ENCODE measurements around the gene VDAC2. TPM values are rescaled to one million over a fixed set of nuclear protein-coding genes. Genes with fewer than 3 reads are reported as not detected.

Gene VDAC2
- total RNA-seq, 1 experiment from 2014 or later, result 284 TPM

- POLR2A ChIA-PET, result no interaction called here
- no peak for DNase-seq (ENCODE audit: low spot score)
- no peaks in the 10 kb centered on the region for H3K27me3 Mint-ChIP-seq (ENCODE audit: low read depth)
- TF ChIP-seq ZNF281 (CRISPR knock-in tag; IDR thresholded peaks at IDR 0.05) (no peak), GRHL2 (CRISPR knock-in tag; IDR thresholded peaks at IDR 0.05; ENCODE audit: insufficient replicate concordance, severe bottlenecking) (no peak), ARID4B (CRISPR knock-in tag; IDR thresholded peaks at IDR 0.05; ENCODE audit: borderline replicate concordance) (no peak)
- no peak for ATAC-seq
- H3K9me3 Mint-ChIP-seq, result no peaks in the 10 kb centered on the region
- H3K4me1 Mint-ChIP-seq, result peaks cover 8% of the 10 kb centered on the region
- CTCF ChIA-PET, result no interaction called here
- H3K27ac Mint-ChIP-seq, result no peak overlapping the region
- no peak overlapping the region for H3K4me3 Mint-ChIP-seq
- H3K36me3 Mint-ChIP-seq, result peaks cover 20% of the 10 kb centered on the region
These were observed 44.6 kb upstream of the VDAC2 start for GRCh38 chr10:75165684-75166622.

- Mint-ChIP-seq H3K4me3 (no peak overlapping the region), H3K27ac (no peak overlapping the region; the same call in 1 of the 2 replicates), H3K36me3 (peaks cover 20% of the 10 kb centered on the region), H3K4me1 (peaks cover 8% of the 10 kb centered on the region), H3K9me3 (no peaks in the 10 kb centered on the region), H3K27me3 (ENCODE audit: low read depth) (no peaks in the 10 kb centered on the region)
- ATAC-seq (no peak), DNase-seq (ENCODE audit: low spot score) (no peak)
- CTCF ChIA-PET, result no interaction called here
- POLR2A ChIA-PET, result no interaction called here
- TF ChIP-seq CBFB (CRISPR knock-in tag; IDR thresholded peaks at IDR 0.05; ENCODE audit: low read depth), result no peak
- no peak for TF ChIP-seq AR (CRISPR knock-in tag; IDR thresholded peaks at IDR 0.05)
- no peak for TF ChIP-seq NFE2L1 (CRISPR knock-in tag; IDR thresholded peaks at IDR 0.05)
- TF ChIP-seq ZNF121 (CRISPR knock-in tag; IDR thresholded peaks at IDR 0.05), result no peak
- no peak for TF ChIP-seq MAX (CRISPR knock-in tag; IDR thresholded peaks at IDR 0.05)
- TF ChIP-seq E2F4 (CRISPR knock-in tag; IDR thresholded peaks at IDR 0.05; ENCODE audit: borderline replicate concordance, low read depth), result no peak
- no peak for TF ChIP-seq ZNF138 (CRISPR knock-in tag; conservative IDR thresholded peaks at IDR 0.05)
- no peak for TF ChIP-seq ELF4 (CRISPR knock-in tag; IDR thresholded peaks at IDR 0.05; ENCODE audit: low read depth)
- TF ChIP-seq PRRX2 (CRISPR knock-in tag; IDR thresholded peaks at IDR 0.05), result no peak
- no peak for TF ChIP-seq IRF2 (CRISPR knock-in tag; IDR thresholded peaks at IDR 0.05; ENCODE audit: borderline replicate concordance, low read depth)
- no peak for TF ChIP-seq ZBTB21 (CRISPR knock-in tag; IDR thresholded peaks at IDR 0.05; ENCODE audit: borderline replicate concordance)
- TF ChIP-seq SMAD3 (CRISPR knock-in tag; IDR thresholded peaks at IDR 0.05; ENCODE audit: borderline replicate concordance), result no peak
- TF ChIP-seq NR1H2 (CRISPR knock-in tag; IDR thresholded peaks at IDR 0.05), result no peak
- TF ChIP-seq NFATC4 (CRISPR knock-in tag; IDR thresholded peaks at IDR 0.05), result no peak
- no peak for TF ChIP-seq ZBTB43 (CRISPR knock-in tag; IDR thresholded peaks at IDR 0.05)
- no peak for TF ChIP-seq ATF3 (CRISPR knock-in tag; conservative IDR thresholded peaks at IDR 0.05)
- TF ChIP-seq JUN (CRISPR knock-in tag; IDR thresholded peaks at IDR 0.05), result no peak
- no peak for TF ChIP-seq GRHL2 (CRISPR knock-in tag; IDR thresholded peaks at IDR 0.05; ENCODE audit: insufficient replicate concordance, severe bottlenecking)
These were observed 44.0 kb upstream of the VDAC2 start for GRCh38 chr10:75166623-75166972.
